MCF 10A (cell line): Measurements from ENCODE around the gene LDLRAD4. TPM values are rescaled to one million over a fixed set of nuclear protein-coding genes. Genes with fewer than 3 reads are reported as not detected.

Source experiments
- BruUV-seq: library from RNA; stranded (reverse); fragments of 400-500 nt; replicated peaks from 2 replicates; lab custom pipeline; 2021; lab: Mats Ljungman, UMichigan
- CTCF ChIA-PET: fragments of 300-600 bp; sonication (Branson Sonifier 250); formaldehyde crosslinking; extraction: SDS; loops from one replicate; lab custom pipeline; 2021; ENCODE audit warnings: antibody characterized with exemption, inconsistent platforms; lab: Yijun Ruan, JAX
- POLR2A ChIA-PET: fragments of 300-600, 350-650 bp; sonication (Branson Sonifier 250); formaldehyde crosslinking; extraction: SDS; loops from one replicate; lab custom pipeline; 2020; ENCODE audit warnings: antibody characterized with exemption, inconsistent platforms; lab: Yijun Ruan, JAX
- DNase-seq: peaks from one replicate; pipeline ENCODE4 v3.0.0-alpha.2; 2018; ENCODE audit not compliant: unreplicated experiment
- H3K27ac Mint-ChIP-seq: one replicate; pipeline ENCODE4 v1.8.0; 2022; ENCODE audit warnings: mild to moderate bottlenecking, low read depth, mixed read lengths; ENCODE audit not compliant: unreplicated experiment
- H3K27me3 Mint-ChIP-seq: one replicate; pipeline ENCODE4 v1.8.0; 2022; ENCODE audit warnings: mixed read lengths; ENCODE audit not compliant: insufficient read depth, unreplicated experiment
- H3K36me3 Mint-ChIP-seq: one replicate; pipeline ENCODE4 v1.8.0; 2022; ENCODE audit warnings: mild to moderate bottlenecking, moderate library complexity, mixed read lengths; ENCODE audit not compliant: insufficient read depth, unreplicated experiment
- H3K4me1 Mint-ChIP-seq: one replicate; pipeline ENCODE4 v1.8.0; 2022; ENCODE audit warnings: mixed read lengths; ENCODE audit not compliant: insufficient read depth, unreplicated experiment
- H3K4me3 Mint-ChIP-seq: one replicate; pipeline ENCODE4 v1.8.0; 2022; ENCODE audit warnings: mild to moderate bottlenecking, moderate library complexity, mixed read lengths; ENCODE audit not compliant: unreplicated experiment
- H3K9me3 Mint-ChIP-seq: one replicate; pipeline ENCODE4 v1.8.0; 2022; ENCODE audit warnings: mixed read lengths; ENCODE audit not compliant: unreplicated experiment
- intact Hi-C: fragments of 100-400 bp; cut with micrococcal nuclease; formaldehyde crosslinking; loops from 2 replicates; pipeline ENCODE4 v1.14.1; 2022
- total RNA-seq: library from RNA; stranded (reverse); gene quantifications from 2 replicates; pipeline ENCODE4 v1.2.3, GENCODE V29; 2022
- TF ChIP-seq, protein P1 (sequence below): fragments of 200-600 bp; IDR thresholded peaks from one replicate; pipeline ENCODE4 v1.8.0; 2022; ENCODE audit warnings: antibody characterized with exemption, mild to moderate bottlenecking; ENCODE audit not compliant: unreplicated experiment

Gene LDLRAD4
- total RNA-seq, 1 experiment from 2014 or later = not detected

DNA sequence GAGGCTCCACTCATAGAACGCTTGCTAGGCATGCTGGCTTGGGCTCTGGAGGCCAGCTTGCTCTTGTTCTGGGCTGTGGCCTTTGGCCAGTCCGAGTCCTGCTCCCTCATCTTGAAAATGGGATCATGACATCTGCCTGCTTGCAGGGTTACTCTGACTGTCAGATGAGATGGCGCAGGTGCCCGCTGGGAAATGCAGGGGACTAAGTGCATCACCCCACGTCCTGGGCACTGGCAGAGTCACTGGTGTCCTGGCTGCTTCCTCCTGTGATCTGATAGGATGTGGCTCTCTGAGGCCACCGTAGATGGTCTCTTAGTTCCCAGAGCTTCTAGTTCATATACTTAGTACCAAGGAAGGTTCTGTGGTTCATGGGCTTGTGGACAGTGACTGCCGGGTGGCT lies 18.5 kb downstream of the LDLRAD4 start:
- no peak for DNase-seq
- ChIA-PET CTCF (interaction anchor here (0.6 kb wide), 1 partner anchor 54 kb away, joined by 3 read pairs; no protein-coding TSS in a partner anchor), POLR2A (no interaction called here)
- H3K36me3 Mint-ChIP-seq = peaks cover 6% of the 10 kb centered on the region
- TF ChIP-seq, protein P1, sequence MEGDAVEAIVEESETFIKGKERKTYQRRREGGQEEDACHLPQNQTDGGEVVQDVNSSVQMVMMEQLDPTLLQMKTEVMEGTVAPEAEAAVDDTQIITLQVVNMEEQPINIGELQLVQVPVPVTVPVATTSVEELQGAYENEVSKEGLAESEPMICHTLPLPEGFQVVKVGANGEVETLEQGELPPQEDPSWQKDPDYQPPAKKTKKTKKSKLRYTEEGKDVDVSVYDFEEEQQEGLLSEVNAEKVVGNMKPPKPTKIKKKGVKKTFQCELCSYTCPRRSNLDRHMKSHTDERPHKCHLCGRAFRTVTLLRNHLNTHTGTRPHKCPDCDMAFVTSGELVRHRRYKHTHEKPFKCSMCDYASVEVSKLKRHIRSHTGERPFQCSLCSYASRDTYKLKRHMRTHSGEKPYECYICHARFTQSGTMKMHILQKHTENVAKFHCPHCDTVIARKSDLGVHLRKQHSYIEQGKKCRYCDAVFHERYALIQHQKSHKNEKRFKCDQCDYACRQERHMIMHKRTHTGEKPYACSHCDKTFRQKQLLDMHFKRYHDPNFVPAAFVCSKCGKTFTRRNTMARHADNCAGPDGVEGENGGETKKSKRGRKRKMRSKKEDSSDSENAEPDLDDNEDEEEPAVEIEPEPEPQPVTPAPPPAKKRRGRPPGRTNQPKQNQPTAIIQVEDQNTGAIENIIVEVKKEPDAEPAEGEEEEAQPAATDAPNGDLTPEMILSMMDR = no peak
- intact Hi-C loops = no loop called here
- H3K27ac Mint-ChIP-seq = no peak overlapping the region
- no peaks in the 10 kb centered on the region for H3K4me1 Mint-ChIP-seq
- BruUV-seq = no TSS peak
- H3K9me3 Mint-ChIP-seq = no peaks in the 10 kb centered on the region
- H3K4me3 Mint-ChIP-seq = no peak overlapping the region
- H3K27me3 Mint-ChIP-seq = no peaks in the 10 kb centered on the region

GRCh38 chr18:13237641-13238040 lies 19.1 kb downstream of the LDLRAD4 start:
- Mint-ChIP-seq H3K36me3 (peaks cover 6% of the 10 kb centered on the region), H3K4me1 (no peaks in the 10 kb centered on the region), H3K4me3 (no peak overlapping the region), H3K27ac (no peak overlapping the region), H3K9me3 (no peaks in the 10 kb centered on the region), H3K27me3 (no peaks in the 10 kb centered on the region)
- no peak for DNase-seq
- no TSS peak for BruUV-seq
- intact Hi-C loops = no loop called here
- POLR2A ChIA-PET = no interaction called here
- TF ChIP-seq, protein P1 = no peak
- CTCF ChIA-PET = no interaction called here

DNA sequence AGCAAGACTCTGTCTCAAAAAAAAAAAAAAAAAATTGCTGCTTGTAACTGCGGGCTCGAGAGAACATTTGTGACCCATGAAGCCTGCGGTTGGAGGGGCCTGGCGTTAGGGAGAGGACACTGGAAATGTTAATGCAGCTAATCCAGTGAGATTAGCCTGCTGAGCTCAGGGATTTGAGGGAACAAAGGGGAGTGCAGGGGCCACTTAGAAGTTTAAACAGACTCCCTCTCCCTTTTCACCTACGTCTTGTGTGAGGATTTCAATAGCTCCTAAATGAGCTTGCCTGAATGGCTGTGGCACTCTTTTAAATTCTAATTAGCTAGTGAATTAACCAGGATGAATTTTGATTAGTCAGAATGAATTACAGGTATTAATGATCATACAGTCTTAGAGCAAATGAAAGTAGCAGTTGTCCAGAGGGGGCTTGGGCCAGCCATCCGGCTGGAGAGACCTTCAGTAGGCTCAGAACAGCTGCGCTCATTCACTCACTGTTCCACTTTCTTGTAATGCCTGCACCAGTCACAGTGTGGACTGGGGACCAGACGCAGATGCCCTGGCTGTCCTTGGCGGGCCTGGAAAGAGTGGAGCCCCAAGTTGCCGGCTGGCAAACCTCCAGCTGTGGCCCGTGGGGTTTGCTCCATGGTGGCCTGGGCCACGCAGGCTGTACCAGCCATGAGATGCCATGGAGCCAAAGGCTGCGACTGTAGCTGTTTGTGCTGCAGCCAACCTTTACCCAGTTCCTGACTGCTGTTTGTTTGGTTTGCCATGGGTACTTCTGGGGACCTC lies 20.8 kb downstream of the LDLRAD4 start:
- CTCF ChIA-PET = interaction anchor here (0.6 to 0.8 kb wide), 2 partner anchors 274 to 295 kb away, joined by 3 read pairs; no protein-coding TSS in a partner anchor
- BruUV-seq = no TSS peak

DNA sequence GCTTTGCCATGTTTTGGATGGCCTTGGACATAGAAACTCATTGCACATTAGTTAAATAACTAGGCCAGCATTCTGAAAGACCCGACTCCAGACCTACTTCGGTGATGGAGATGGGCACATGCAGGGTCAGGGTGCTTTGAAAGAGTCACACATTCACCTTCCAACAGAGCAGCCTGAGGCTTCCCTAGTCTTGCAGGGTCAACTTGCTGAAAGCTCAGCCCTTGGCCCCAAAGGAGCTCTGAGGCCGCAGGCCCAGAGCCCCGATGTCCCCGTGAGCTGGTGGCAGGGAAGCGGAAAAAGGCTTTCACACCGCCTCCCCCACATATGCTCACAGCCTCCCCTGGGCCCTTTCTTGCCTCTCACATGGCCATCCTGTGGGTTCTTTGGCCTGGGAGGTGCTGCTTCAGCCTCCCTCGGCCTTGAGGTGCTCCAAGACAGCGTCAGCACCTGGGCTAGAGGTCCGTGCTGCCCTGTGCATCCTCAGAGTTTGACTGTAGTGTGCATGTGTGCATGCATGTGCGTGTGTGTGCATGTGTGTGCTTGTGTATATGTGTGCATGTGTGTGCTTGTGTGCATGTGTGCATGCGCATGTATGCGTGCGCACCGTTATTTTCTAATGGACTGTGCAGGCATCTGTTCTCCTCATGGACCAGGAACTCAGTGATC lies 21.6 kb downstream of the LDLRAD4 start:
- no peak for DNase-seq

More for the DNA sequence above, 20.8 kb downstream of the LDLRAD4 start:
- Mint-ChIP-seq H3K9me3 (peaks cover 9% of the 10 kb centered on the region), H3K27me3 (no peaks in the 10 kb centered on the region), H3K4me1 (no peaks in the 10 kb centered on the region), H3K4me3 (no peak overlapping the region), H3K27ac (no peak overlapping the region), H3K36me3 (peaks cover 6% of the 10 kb centered on the region)
- TF ChIP-seq, protein P1 = no peak
- POLR2A ChIA-PET = no interaction called here
- intact Hi-C loops = no loop called here
- no peak for DNase-seq

More for the DNA sequence above, 21.6 kb downstream of the LDLRAD4 start:
- POLR2A ChIA-PET = no interaction called here
- Mint-ChIP-seq H3K36me3 (peaks cover 6% of the 10 kb centered on the region), H3K27ac (no peak overlapping the region), H3K4me3 (no peak overlapping the region), H3K4me1 (no peaks in the 10 kb centered on the region), H3K9me3 (peaks cover 12% of the 10 kb centered on the region), H3K27me3 (no peaks in the 10 kb centered on the region)
- BruUV-seq = no TSS peak
- CTCF ChIA-PET = interaction anchor here (0.8 kb wide), 1 partner anchor 273 kb away, joined by 3 read pairs; no protein-coding TSS in a partner anchor
- intact Hi-C loops = no loop called here
- TF ChIP-seq, protein P1 = no peak
